Activated gamma-delta T cell treated with Interleukin-2 at 50 U/mL for 16 hours (primary cell): ENCODE measurements around the gene MCC.

Experiments used
- DNase-seq: peaks from one replicate; pipeline ENCODE4 v3.0.0-alpha.2; 2020

MCC gene

GRCh38 chr5:113125371-113125770 lies 362.9 kb downstream of the MCC start:
- DNase-seq, result no peak

GRCh38 chr5:113124914-113125313 lies 363.3 kb downstream of the MCC start:
- DNase-seq, result no peak

- no peak for DNase-seq
Observed at GRCh38 chr5:113124265-113124664, 364.0 kb downstream of the MCC start.

- no peak for DNase-seq
Observed at GRCh38 chr5:113123618-113124017, 364.6 kb downstream of the MCC start.

- DNase-seq, result no peak
Observed at GRCh38 chr5:113122053-113122452, 366.2 kb downstream of the MCC start.

- no peak for DNase-seq
Observed at GRCh38 chr5:113119246-113119924, 368.9 kb downstream of the MCC start.

- DNase-seq, result no peak
Observed at GRCh38 chr5:113118765-113119164, 369.5 kb downstream of the MCC start.

GRCh38 chr5:113118298-113118697 lies 370.0 kb downstream of the MCC start:
- no peak for DNase-seq

- no peak for DNase-seq
Observed at GRCh38 chr5:113117543-113118115, 370.6 kb downstream of the MCC start.

- DNase-seq, result no peak
Observed at GRCh38 chr5:113115956-113116355, 372.3 kb downstream of the MCC start.

- no peak for DNase-seq
Observed at GRCh38 chr5:113115061-113115460, 373.2 kb downstream of the MCC start.

- DNase-seq, result no peak
Observed at GRCh38 chr5:113114559-113114958, 373.7 kb downstream of the MCC start.

- no peak for DNase-seq
Observed at GRCh38 chr5:113112435-113112834, 375.8 kb downstream of the MCC start.

- DNase-seq, result no peak
Observed at GRCh38 chr5:113110117-113110516, 378.1 kb downstream of the MCC start.

GRCh38 chr5:113109344-113109743 lies 378.9 kb downstream of the MCC start:
- DNase-seq, result no peak

- no peak for DNase-seq
Observed at GRCh38 chr5:113108485-113108884, 379.8 kb downstream of the MCC start.

GRCh38 chr5:113106821-113107220 lies 381.4 kb downstream of the MCC start:
- no peak for DNase-seq

GRCh38 chr5:113105693-113106280 lies 382.5 kb downstream of the MCC start:
- DNase-seq, result no peak

- DNase-seq, result no peak
Observed at GRCh38 chr5:113103330-113103729, 384.9 kb downstream of the MCC start.

- DNase-seq, result no peak
Observed at GRCh38 chr5:113102121-113102531, 386.1 kb downstream of the MCC start.

- DNase-seq, result no peak
Observed at GRCh38 chr5:113100981-113101380, 387.3 kb downstream of the MCC start.

- DNase-seq, result no peak
Observed at GRCh38 chr5:113099822-113100221, 388.4 kb downstream of the MCC start.

GRCh38 chr5:113098378-113098777 lies 389.9 kb downstream of the MCC start:
- DNase-seq, result no peak

- DNase-seq, result no peak
Observed at GRCh38 chr5:113095831-113096230, 392.4 kb downstream of the MCC start.

GRCh38 chr5:113093558-113093957 lies 394.7 kb downstream of the MCC start:
- DNase-seq, result no peak
